Measurements from ENCODE around the gene SIRT7.

The SIRT7 gene

DNA sequence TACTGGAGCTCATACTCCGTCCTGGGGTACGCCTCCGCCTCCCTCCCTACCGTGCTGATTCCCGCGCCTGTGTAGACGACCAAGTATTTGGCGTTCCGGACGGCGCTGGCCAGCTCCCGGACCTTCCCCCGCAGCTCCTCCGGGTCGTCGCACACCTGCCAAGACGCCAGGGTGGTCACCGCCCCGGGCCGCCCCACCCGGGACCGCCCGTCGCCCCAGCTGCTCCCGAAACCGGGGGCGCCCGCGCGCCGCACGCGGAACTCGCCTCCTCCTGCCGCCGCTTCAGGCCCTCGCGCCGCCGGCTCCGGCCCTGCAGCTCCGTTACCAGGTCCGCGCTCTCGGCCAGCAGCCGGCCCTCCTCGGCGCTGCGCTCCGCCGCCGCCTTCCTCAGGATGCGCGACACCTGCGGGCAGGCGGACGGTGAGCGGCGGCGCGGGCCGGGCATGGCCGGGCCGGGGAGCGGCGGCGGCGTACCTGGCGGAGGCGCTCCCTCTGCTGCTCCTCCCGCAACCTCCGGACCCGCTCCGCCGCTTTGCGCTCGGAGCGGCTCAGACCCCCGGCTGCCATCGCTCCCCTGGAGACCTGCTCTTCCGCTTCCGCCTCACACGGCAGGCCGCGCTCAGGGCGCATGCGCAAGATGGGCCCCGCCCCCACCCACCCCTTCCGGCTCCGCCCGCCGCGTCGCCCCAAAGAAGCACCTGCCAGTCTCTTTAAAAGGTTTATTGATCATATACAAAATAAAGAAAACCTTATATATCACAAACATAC lies at the start of gene SIRT7:
SIRT7 (minus strand) TSS at position 612 of the 768 bp plus-strand sequence; CDS start at position 567, 45 bp downstream.
- DNase-seq = peak; percentile 90

DNA sequence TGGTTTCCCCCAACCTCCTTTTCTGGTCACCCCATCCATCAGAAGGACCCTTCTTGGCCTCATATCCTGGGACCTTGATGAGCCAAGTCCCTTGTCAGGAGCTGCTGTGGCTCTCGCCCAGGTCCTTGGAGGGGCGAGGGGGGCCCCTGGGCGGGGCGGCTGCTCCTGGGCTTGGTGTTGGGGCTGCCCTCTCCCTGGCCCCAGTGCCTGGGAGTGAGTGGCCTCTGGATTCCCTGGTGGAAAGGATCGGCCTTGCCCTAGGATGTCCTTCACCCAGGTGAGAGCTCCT lies 49.2 kb upstream of the SIRT7 start:
- no peak for DNase-seq

DNA sequence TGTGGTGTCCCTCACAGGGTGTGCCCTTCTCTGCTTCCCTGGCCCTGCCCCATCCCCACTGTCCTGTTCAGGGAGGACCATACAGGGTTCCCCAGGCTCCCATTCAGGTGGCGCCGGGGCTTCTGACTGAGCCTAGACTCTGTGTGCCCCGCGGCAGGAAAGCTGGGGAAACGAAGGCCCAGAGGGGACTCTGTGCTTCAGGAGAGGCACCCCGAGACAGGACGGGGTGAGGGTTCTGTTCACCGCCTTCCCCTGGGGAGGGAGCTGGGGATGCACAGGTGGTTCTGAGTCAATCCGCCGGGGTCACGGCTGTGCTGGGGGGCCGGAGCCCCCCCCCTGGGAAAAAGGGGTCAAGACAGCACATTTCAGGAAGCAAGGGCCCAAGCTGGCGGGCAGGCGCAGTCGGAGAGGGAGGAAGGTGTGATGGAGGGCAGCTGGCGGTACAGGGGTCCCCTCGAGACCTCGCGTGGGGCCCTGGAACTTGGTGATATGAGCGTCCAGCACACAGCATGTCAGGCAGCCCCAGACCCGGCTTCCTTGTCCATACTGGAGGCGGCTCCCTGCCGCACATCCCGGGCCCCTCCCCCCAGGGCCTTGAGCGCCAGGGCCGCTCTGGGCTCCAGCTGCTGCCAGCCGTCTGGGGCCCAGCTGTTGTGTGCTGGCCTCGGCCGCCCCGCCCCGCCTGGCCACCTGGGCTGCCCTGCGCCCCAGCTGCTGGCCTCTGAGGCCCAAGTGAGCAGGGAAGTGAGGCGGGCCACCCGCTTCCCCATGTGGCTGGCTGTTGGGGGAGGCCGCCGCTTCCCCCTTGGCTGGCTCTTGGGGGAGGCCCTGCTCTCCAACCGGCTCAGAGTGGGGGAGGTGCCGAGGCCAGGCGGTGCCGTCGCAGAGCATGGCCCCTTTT lies 48.6 kb upstream of the SIRT7 start:
- DNase-seq = no peak

GRCh38 chr17:81964081-81964849 lies 46.3 kb upstream of the SIRT7 start:
- DNase-seq = no peak

DNA sequence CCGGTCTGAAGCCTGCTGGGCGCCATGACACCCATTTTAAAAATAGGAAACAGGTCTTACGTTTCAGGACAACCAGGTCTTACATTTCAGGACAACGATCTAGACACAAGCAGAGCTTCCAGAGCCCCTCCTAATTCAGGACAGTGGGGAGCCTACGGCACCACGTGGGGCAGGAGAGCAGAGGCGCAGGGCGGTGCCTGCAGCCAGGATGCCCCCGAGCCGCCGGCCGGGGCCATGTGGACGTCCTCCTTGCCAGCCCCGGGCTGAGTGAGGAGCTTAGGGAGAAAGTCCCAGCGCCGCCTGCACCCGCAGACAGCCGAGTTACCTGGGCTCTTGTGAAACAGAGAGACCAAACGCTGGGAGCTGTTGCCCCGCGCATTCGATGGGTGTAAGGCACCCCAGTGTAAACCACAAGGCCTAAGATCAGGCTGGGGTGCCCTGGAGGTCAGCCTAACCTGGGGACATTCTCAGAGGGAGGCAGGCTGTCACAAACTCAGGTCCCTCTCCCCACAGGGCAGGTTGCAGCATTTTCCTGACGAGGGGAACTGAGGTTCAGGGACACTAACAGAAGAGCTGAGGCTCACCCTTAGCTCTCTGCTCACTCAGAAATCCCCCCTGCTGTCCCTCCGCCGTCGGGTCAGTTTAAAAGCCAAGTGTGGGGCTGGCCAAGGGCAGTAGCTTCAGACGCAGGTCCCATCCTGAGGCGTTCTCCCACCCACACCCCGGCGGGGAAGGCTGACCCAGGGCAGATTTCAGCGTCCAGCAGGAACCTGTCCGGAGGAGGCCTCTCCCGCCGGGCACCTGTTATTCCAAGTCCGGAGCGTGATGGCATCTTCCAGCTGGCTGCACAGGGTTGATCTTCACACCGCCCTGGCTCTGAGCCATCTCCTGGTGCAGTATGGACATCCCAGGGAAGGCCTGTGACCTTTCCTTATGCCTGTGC lies 44.8 kb upstream of the SIRT7 start:
- DNase-seq = no peak

DNA sequence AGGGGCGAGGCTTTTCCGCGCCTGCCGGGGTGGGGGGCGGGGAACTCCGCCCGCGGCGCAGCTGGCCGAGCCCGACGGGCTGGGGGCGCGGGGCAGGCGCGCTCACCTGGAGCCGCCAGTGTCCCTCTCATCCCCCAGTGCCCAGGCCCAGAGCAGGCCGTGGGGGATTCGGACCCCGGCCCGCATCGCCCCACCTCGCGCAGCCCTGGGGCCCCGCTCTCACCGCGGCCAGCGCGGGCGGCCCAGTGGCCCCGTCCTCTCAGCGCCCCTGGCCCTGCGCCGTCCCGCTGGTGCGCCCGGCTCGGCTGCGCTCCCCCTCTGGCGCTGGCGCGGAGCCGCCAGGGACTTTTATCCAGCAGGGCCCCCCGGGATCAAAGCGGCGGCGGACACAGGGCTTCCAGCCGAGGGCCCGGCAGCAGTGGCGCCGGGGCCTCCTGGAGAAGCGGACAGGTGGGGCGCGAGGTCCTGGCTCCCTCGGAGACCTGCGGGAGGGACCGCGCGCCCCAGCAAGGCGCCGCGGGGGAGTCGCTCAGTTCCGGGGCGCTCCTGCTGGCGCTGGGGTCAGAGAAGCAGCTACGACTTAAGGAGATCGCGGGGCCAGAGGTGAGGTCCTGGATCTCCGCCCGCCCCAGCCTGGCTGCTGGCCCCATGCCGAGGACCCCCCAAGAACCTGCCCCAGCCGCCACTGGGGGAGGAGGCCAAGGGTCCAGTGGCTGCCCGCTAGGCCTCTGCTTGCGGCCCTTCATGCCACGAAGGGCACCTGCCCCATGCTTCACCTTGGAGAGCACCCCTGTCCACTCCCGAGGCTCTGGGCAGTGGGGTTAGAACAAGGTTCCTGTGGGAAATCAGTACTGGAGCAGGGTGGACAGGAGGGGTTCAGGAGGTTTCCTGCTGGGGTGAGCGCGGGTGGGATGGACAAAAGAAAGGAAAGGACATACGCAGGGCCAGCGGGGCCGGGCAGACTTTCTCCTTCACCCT lies 43.8 kb upstream of the SIRT7 start:
- DNase-seq = no peak

DNA sequence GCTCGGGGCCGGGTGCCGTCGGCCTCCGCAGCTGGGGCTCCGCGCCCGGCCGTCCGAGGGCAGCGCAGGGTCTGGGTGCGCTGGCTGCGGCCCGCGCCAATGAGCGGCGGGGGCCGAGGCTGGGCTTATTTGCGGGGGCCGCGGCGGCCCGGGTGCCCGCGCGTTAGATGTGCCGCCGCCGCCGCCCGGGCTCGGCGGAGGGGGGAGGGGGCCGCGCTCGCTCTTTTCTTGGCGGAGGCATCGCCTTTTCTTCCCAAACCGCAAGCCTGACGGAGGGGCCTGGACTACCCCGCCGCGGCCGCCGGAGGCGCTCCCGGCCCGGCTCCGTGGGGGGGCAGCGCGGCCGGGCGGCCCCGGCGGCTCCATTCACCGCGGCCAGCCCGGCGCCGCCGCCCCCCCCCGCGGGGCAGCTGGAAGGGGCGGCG lies 43.1 kb upstream of the SIRT7 start, which contains the start of gene NOTUM:
NOTUM (minus strand) TSS at position 101 of the 425 bp plus-strand sequence. CDS start 278 bp downstream, outside the sequence.
- no peak for DNase-seq

DNA sequence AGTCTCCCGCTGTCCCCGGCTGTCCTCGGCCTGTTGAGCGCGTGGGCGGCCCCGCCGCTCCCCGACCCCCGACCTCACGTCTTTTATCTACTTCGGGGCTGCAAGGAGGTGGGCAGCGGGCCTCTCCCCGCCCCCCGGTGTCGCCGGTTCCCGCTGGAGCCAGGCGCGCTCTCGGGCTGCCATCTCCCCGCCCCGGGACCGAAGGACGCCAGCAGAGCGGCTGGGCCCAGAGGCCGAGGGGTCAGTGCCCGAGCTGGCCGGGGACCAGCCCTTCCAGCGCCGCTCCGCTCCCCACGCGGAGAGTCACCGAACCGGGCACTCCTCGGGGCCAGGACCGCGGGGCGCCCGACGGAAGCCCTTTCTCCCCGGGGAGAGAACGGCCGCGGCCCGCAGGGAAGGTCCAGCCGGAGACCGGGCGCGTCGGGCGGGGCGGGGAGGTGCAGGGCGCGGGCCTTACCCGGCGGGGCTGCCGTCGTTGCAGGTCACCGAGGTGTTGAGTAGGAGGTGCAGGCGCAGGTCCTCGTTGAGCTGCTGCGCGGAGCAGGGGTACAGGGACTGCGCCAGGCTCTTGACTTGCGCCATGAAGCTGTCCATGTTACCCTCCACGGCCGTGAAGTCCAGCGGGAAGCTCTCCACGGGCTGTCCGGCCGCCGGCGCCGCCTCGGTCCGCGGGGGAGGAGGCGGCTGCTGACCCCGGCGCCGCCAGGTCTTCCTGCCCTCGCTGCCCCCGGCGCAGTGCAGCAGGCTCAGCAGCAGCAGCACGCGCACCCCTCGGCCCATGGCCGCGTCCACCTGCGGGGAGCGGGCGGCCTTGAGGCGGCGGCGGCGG lies 42.4 kb upstream of the SIRT7 start:
- no peak for DNase-seq

DNA sequence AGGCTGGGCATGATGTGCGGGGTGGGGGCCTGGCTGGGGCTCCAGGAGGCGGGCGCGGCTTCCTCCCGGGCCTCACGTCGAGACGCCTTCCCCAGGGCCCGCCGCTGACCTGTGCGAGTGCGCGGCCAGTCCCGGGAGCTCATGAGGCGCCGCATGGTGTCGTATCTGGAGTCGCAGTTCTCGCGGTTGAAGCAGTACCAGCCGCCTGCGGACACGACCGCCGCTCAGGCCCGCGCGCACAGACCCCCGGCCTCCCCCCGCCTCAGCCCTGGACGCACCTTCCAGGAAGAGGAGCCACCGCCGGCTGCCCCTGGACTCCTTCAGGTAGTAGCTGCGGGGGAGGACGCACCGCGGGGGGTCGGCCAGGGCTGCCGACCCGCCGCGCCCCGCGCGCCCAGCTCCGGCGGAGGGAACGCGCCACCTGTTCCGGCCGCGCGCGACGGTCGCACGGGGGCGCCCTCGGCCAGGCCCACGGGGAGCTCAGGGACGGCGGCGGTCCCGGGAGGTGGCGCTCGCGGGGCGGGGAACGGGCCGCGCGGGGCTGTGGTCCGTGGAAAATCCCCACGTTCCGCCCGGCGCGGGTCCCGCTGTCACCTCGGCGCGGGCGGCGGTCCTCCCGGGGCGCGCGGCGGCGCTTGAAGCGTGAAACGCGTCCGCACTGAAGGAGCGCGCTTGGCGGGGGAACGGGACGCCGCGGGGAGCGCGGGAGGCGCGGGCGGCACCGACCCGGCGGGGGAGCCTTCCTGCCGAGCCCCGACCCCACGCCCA lies 41.6 kb upstream of the SIRT7 start:
- peak; percentile 52 for DNase-seq

- DNase-seq = no peak
Observed at GRCh38 chr17:81958633-81959342, 40.8 kb upstream of the SIRT7 start.

GRCh38 chr17:81957691-81958432 lies 39.9 kb upstream of the SIRT7 start:
- DNase-seq = no peak

- no peak for DNase-seq
Observed at GRCh38 chr17:81956607-81957589, 38.9 kb upstream of the SIRT7 start.

GRCh38 chr17:81955756-81956544 lies 38.0 kb upstream of the SIRT7 start:
- DNase-seq = no peak

DNA sequence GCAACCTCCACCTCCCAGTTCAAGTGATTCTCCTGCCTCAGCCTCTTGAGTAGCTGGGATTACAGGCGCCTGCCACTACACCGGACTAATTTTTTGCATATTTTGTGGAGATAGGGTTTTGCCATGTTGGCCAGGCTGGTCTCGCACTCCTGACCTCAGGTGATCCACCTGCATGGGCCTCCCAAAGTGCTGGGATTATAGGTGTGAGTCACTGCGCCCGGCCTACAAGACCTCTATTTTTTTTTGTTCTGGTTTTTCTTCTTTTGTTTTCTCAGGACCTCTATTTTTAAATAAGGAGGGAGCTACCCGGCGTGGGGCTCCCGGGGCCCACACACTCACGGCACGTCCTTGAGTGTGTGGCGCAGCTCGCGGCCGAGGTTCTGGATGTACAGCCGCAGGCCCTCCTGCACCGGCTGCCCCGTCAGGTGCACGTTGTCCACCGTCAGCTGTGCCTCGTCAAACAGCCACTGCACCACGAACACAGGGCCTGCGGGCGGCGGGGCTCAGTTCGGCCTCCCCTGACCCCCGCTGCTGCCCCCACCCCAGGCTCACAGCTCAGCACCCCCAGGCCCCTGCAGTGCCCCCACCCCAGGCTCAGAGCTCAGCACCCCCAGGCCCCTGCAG lies 37.2 kb upstream of the SIRT7 start:
- DNase-seq = no peak
